GM12878 (cell line): ENCODE measurements around the gene CALN1. TPM values are rescaled to one million over a fixed set of nuclear protein-coding genes. Genes with fewer than 3 reads are reported as not detected.

Source experiments
- ATAC-seq: fragments of 200-7000 bp; cut with Tn5 transposase; 3 replicates; pipeline ENCODE4 v1.9.1; 2020; ENCODE audit warnings: mild to moderate bottlenecking, moderate library complexity
- BruUV-seq: library from RNA; stranded (reverse); fragments of 400-500 nt; replicated peaks from 2 replicates; lab custom pipeline; 2021; lab: Mats Ljungman, UMichigan
- CTCF ChIA-PET: fragments of 300-600 bp; sonication (Branson Sonifier 250); formaldehyde crosslinking; extraction: SDS; loops from one replicate; lab custom pipeline; 2021; ENCODE audit warnings: inconsistent platforms; lab: Yijun Ruan, JAX
- POLR2A ChIA-PET: fragments of 350-600 bp; formaldehyde crosslinking; extraction: SDS; loops from one replicate; lab custom pipeline; 2021; ENCODE audit warnings: inconsistent platforms; lab: Charles Lee
- RAD21 ChIA-PET: fragments of 300-600 bp; sonication (Branson Sonifier 250); formaldehyde crosslinking; loops from one replicate; lab custom pipeline; 2023; ENCODE audit warnings: antibody characterized with exemption; ENCODE audit not compliant: unreplicated experiment; lab: Charles Lee
- SMC1A ChIA-PET: fragments of 300-600 bp; sonication (Branson Sonifier 250); formaldehyde crosslinking; loops from one replicate; lab custom pipeline; 2023; ENCODE audit not compliant: unreplicated experiment, uncharacterized antibody; lab: Charles Lee
- DNase-seq: peaks from one replicate; pipeline ENCODE4 v3.0.0-alpha.2; 2011; ENCODE audit warnings: low read depth, low spot score
- FAIRE-seq: peaks from 3 replicates; lab custom pipeline; 2011; peaks lifted over from hg19 to GRCh38; lab: Jason Lieb, UNC
- H2AFZ ChIP-seq: 2 replicates; pipeline ENCODE4 v1.6.0; 2011; ENCODE audit warnings: low read depth, low read length, control low read depth; ENCODE audit not compliant: control insufficient read depth
- H3K27ac ChIP-seq: 2 replicates; pipeline ENCODE4 v1.5.1; 2011; ENCODE audit warnings: control low read depth; ENCODE audit not compliant: control insufficient read depth, insufficient read depth
- H3K27me3 ChIP-seq, 2 experiments: replicated peaks in 1 of 2; 2 replicates each; pipeline versions ENCODE4 v1.6.0 to v1.6.1; 2011; ENCODE audit warnings: low read length in 1 of 2; ENCODE audit not compliant: control insufficient read depth in 2 of 2, insufficient read depth in 2 of 2
- H3K36me3 ChIP-seq, 2 experiments: 2 replicates each; pipeline ENCODE4 v1.5.1; 2011; ENCODE audit warnings: low read length in 1 of 2; ENCODE audit not compliant: control insufficient read depth in 2 of 2, insufficient read depth in 2 of 2
- H3K4me1 ChIP-seq: 2 replicates; pipeline ENCODE4 v1.6.1; 2011; ENCODE audit warnings: mild to moderate bottlenecking, low read length, moderate library complexity, mixed read lengths; ENCODE audit not compliant: control insufficient read depth, insufficient read depth
- H3K4me2 ChIP-seq: 2 replicates; pipeline ENCODE4 v1.6.0; 2011; ENCODE audit warnings: control low read depth; ENCODE audit not compliant: control insufficient read depth, insufficient read depth
- H3K4me3 ChIP-seq: fragments of 200-600 bp; sonication (generic); 2 replicates; pipeline ENCODE4 v1.5.1; 2016
- H3K79me2 ChIP-seq: 2 replicates; pipeline ENCODE4 v1.6.0; 2011; ENCODE audit warnings: low read length; ENCODE audit not compliant: control insufficient read depth, insufficient read depth
- H3K9ac ChIP-seq: 2 replicates; pipeline ENCODE4 v1.8.0; 2011; ENCODE audit warnings: low read length, control low read depth, mixed read lengths; ENCODE audit not compliant: control insufficient read depth, insufficient read depth
- H3K9me3 ChIP-seq: replicated peaks from 3 replicates; pipeline ENCODE4 v1.5.1; 2011; ENCODE audit warnings: mild to moderate bottlenecking, low read length; ENCODE audit not compliant: control insufficient read depth, insufficient read depth
- H4K20me1 ChIP-seq: 2 replicates; pipeline ENCODE4 v1.6.0; 2011; ENCODE audit not compliant: control insufficient read depth, insufficient read depth
- ATF7 ChIP-seq: fragments of 450-650 bp; IDR thresholded peaks from 2 replicates; pipeline ENCODE4 v1.6.1; 2016; ENCODE audit warnings: low read depth, mild to moderate bottlenecking
- CBFB ChIP-seq: IDR thresholded peaks from 2 replicates; pipeline ENCODE4 v1.6.1; 2016; ENCODE audit warnings: antibody characterized with exemption, low read depth
- ETV6 ChIP-seq, 2 experiments: fragments of 450-650 bp in 1 of 2; IDR thresholded peaks in 1 of 2; conservative IDR thresholded peaks in 1 of 2; 2 replicates each; pipeline ENCODE4 v1.6.1; 2014; ENCODE audit warnings: antibody characterized with exemption in 1 of 2, borderline replicate concordance in 1 of 2, low read depth in 1 of 2, mild to moderate bottlenecking in 1 of 2, moderate library complexity in 1 of 2
- FOS ChIP-seq: IDR thresholded peaks from 3 replicates; pipeline ENCODE4 v1.6.1; 2011; ENCODE audit warnings: borderline replicate concordance; ENCODE audit not compliant: insufficient read length; ENCODE audit errors: extremely low read depth
- KLF5 ChIP-seq: fragments of 450-650 bp; IDR thresholded peaks from 2 replicates; pipeline ENCODE4 v1.6.1; 2014; ENCODE audit warnings: mild to moderate bottlenecking; ENCODE audit not compliant: partially characterized antibody
- NFYA ChIP-seq: IDR thresholded peaks from 2 replicates; pipeline ENCODE4 v1.6.1; 2011; ENCODE audit warnings: low read depth, mild to moderate bottlenecking, low read length, improper control_type of control experiment, borderline replicate concordance
- POLR2AphosphoS5 ChIP-seq: IDR thresholded peaks from 2 replicates; pipeline ENCODE4 v1.6.1; 2011; ENCODE audit warnings: mild to moderate bottlenecking, low read length, inconsistent platforms
- POU2F2 ChIP-seq: IDR thresholded peaks from 3 replicates; pipeline ENCODE4 v1.6.1; 2011; ENCODE audit warnings: low read depth, mild to moderate bottlenecking, low read length, borderline replicate concordance
- SUZ12 ChIP-seq: fragments of 200-600 bp; sonication (generic); IDR thresholded peaks from one replicate; pipeline ENCODE4 v1.6.1; 2018; ENCODE audit warnings: antibody characterized with exemption, mild to moderate bottlenecking; ENCODE audit not compliant: unreplicated experiment
- ZNF24 ChIP-seq: fragments of 450-650 bp; IDR thresholded peaks from 2 replicates; pipeline ENCODE4 v1.6.1; 2017; ENCODE audit warnings: antibody characterized with exemption, mild to moderate bottlenecking
- WGBS: methylation state at CpG from one replicate; pipeline ENCODE4 v1.1.6; 2016; ENCODE audit warnings: low lambda C conversion rate; ENCODE audit not compliant: insufficient replicate concordance, insufficient coverage; ENCODE audit errors: missing lambda C conversion rate; 5-methylcytosine and 5-hydroxymethylcytosine counted together
- in situ Hi-C: fragments of 300-500 bp; cut with MboI; formaldehyde crosslinking; loops from 9 replicates; pipeline ENCODE4 v1.14.3; 2018; ENCODE audit warnings: mixed read lengths
- intact Hi-C: fragments of 100-400 bp; cut with micrococcal nuclease; formaldehyde crosslinking; loops from one replicate; pipeline ENCODE4 v1.14.2; 2022; ENCODE audit not compliant: unreplicated experiment
- polyA plus RNA-seq, 11 experiments: library from polyadenylated mRNA; depleted of rRNA in 4 of 11; unstranded in 6 of 11; stranded (reverse) in 5 of 11; fragments of >200 nt; fragmentation: Nextera tagmentation in 4 of 11; fragmentation: Illumina TruSeq in 1 of 11; extraction: Ambion mirVana in 4 of 11; extraction: Trizol in 1 of 11; gene quantifications; 1 replicate in 1 of 11; 2 replicates in 10 of 11; pipeline versions ENCODE4 v1.2.1 to v1.2.3, GENCODE V29; 2011 to 2016; ENCODE audit warnings: inconsistent platforms in 2 of 11, missing spikeins in 2 of 11, low read depth in 1 of 11
- total RNA-seq, 4 experiments: library from RNA; depleted of rRNA in 3 of 4; stranded (reverse); fragments of >200 nt in 3 of 4; fragmentation: Illumina TruSeq in 1 of 4; extraction: Trizol in 1 of 4; gene quantifications; 2 replicates each; pipeline versions ENCODE4 v1.2.1 to v1.2.3, GENCODE V29; 2013 to 2021
- TF ChIP-seq, protein P1 (sequence below): IDR thresholded peaks from 2 replicates; pipeline ENCODE4 v1.6.1; 2011; ENCODE audit warnings: borderline replicate concordance, low read depth, mild to moderate bottlenecking, moderate library complexity, mixed read lengths, low read length; ENCODE audit not compliant: insufficient read depth; ENCODE audit errors: extremely low read length
- TF ChIP-seq, protein P2 (sequence below): fragments of 450-650 bp; IDR thresholded peaks from 2 replicates; pipeline ENCODE4 v1.6.1; 2016; ENCODE audit warnings: mild to moderate bottlenecking
- TF ChIP-seq, protein P3 (sequence below): fragments of 450-650 bp; IDR thresholded peaks from 2 replicates; pipeline ENCODE4 v1.6.1; 2017; ENCODE audit warnings: borderline replicate concordance

The CALN1 gene
- total and polyA plus RNA-seq, 10 of the 15 experiments (the other 5 are each of a cell fraction or from before 2014, with no cell fraction given), result 0.48 to 15.3 (median 1.6) TPM

DNA sequence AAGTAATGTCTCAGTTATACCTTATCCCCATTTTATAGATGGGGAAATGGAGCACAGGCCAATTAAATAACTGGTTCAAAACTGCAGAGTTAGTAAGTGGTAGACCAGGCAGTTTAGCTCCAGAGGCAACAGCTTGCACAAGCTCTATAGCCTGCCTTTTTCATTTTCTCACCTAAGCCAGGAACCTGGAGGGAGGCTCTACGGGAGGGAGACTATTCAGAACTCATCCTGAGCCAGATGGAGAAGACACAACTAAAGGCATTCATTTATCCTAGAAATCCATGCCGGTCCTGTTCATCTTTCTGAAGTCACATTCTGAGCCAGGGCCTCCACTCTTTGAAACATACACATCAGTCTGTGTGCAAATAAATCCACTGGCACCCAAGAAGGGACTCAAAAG, 103.2 kb downstream of the CALN1 start:
- Histone ChIP-seq H3K4me1 (no peaks in the 10 kb centered on the region), H3K4me3 (no peak overlapping the region), H3K27me3 (no peaks in the 10 kb centered on the region), H3K4me2 (no peak overlapping the region), H3K79me2 (no peaks in the 10 kb centered on the region), H3K36me3 (no peaks in the 10 kb centered on the region), H3K27ac (no peak overlapping the region), H2AFZ (no peak overlapping the region), H3K9me3 (no peaks in the 10 kb centered on the region), H3K9ac (no peak overlapping the region), H4K20me1 (no peaks in the 10 kb centered on the region)
- ChIA-PET CTCF (interaction anchor here (1.5 kb wide), 1 partner anchor 13 kb away, joined by 3 read pairs; no protein-coding TSS in a partner anchor), POLR2A (no interaction called here), SMC1A (no interaction called here), RAD21 (no interaction called here)
- ATAC-seq (no peak), DNase-seq (no peak), FAIRE-seq (no peak)
- intact Hi-C loops, result no loop called here
- in situ Hi-C loops, result no loop called here
- TF ChIP-seq FOS (no peak), KLF5 (no peak), ZNF24 (no peak), NFYA (no peak), POU2F2 (no peak), POLR2AphosphoS5 (no peak), ATF7 (no peak), ETV6 (conservative IDR thresholded peaks at IDR 0.05 in 1 of 2, IDR thresholded peaks at IDR 0.05 in 1 of 2; ENCODE audit: borderline replicate concordance in 1 of 2, low read depth in 1 of 2) (no peak), SUZ12 (no peak), CBFB (no peak)
- TF ChIP-seq, protein P1, sequence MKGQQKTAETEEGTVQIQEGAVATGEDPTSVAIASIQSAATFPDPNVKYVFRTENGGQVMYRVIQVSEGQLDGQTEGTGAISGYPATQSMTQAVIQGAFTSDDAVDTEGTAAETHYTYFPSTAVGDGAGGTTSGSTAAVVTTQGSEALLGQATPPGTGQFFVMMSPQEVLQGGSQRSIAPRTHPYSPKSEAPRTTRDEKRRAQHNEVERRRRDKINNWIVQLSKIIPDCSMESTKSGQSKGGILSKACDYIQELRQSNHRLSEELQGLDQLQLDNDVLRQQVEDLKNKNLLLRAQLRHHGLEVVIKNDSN, result no peak
- TF ChIP-seq, protein P2, sequence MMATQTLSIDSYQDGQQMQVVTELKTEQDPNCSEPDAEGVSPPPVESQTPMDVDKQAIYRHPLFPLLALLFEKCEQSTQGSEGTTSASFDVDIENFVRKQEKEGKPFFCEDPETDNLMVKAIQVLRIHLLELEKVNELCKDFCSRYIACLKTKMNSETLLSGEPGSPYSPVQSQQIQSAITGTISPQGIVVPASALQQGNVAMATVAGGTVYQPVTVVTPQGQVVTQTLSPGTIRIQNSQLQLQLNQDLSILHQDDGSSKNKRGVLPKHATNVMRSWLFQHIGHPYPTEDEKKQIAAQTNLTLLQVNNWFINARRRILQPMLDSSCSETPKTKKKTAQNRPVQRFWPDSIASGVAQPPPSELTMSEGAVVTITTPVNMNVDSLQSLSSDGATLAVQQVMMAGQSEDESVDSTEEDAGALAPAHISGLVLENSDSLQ, result no peak
- TF ChIP-seq, protein P3, sequence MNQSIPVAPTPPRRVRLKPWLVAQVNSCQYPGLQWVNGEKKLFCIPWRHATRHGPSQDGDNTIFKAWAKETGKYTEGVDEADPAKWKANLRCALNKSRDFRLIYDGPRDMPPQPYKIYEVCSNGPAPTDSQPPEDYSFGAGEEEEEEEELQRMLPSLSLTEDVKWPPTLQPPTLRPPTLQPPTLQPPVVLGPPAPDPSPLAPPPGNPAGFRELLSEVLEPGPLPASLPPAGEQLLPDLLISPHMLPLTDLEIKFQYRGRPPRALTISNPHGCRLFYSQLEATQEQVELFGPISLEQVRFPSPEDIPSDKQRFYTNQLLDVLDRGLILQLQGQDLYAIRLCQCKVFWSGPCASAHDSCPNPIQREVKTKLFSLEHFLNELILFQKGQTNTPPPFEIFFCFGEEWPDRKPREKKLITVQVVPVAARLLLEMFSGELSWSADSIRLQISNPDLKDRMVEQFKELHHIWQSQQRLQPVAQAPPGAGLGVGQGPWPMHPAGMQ, result no peak
- BruUV-seq, result no TSS peak
- WGBS, result 7% methylated on average over 2 of the region's 2 CpGs
